Activated T-cell treated with anti-CD3 and anti-CD28 coated beads, Interleukin-2, amount 50 U/mL, for 4 hours (primary cell): ENCODE data around the gene FCN2. TPM values are rescaled to one million over a fixed set of nuclear protein-coding genes. Genes with fewer than 3 reads are reported as not detected.
"Not testable (repeated sequence)": the region's sequence is repeated elsewhere in the genome, so short reads cannot be mapped to it uniquely, and the experiment has no call there.

Experiments used
- ATAC-seq, 2 donors: fragments of 200-7000 bp; cut with Tn5 transposase; one replicate each; pipeline ENCODE4 v1.10.0; 2021
- DNase-seq: peaks from one replicate; pipeline ENCODE4 v3.0.0-alpha.2; 2020
- H3K27me3 Mint-ChIP-seq: one replicate; pipeline ENCODE4 v1.8.0; 2021; ENCODE audit warnings: low read depth, mixed read lengths
- H3K36me3 Mint-ChIP-seq: one replicate; pipeline ENCODE4 v1.8.0; 2022; ENCODE audit warnings: mixed read lengths; ENCODE audit not compliant: insufficient read depth
- H3K4me1 Mint-ChIP-seq: one replicate; pipeline ENCODE4 v1.8.0; 2021; ENCODE audit warnings: low read depth, mixed read lengths
- H3K4me3 Mint-ChIP-seq: one replicate; pipeline ENCODE4 v1.8.0; 2021; ENCODE audit warnings: mild to moderate bottlenecking, moderate library complexity, mixed read lengths
- H3K9me3 Mint-ChIP-seq: one replicate; pipeline ENCODE4 v1.8.0; 2021; ENCODE audit warnings: mixed read lengths
- total RNA-seq, 3 donors: library from RNA; stranded (reverse); gene quantifications; one replicate each; pipeline ENCODE4 v1.2.1, GENCODE V29; 2021

The FCN2 gene
- total RNA-seq, 3 donors from 2014 or later: not detected

DNA sequence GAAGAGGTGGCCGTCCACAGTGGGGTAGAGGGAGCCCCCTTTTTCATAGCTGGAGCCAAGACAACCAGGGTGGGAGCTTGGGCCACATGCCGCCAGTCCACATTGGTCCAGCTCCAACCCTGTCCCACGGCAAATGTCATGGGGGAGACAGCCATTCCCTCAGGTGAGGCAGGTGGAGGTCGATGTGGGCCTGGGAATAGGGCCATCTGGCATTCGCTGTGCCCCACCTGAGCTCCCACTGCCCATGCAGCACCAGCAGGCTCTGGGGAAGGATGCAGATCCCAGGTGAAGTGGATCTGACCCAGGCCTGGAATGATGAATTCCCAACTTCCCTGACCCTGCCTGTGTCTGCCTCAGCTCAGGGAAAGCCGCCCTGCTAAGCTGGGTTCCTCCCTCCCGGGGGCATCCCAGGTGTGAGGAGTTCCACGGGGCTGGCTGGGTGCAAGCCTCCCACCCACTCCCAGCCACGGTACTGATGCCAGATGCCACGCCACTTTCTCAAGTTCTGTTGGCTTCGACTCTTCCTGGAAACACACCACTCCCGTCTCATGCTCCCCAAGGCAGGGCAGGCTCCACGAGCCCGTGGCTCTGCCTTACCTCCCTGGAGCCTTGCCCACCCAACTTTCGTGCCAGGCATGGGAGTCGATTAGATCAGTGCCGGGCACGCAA lies 25.2 kb upstream of the FCN2 start:
- ATAC-seq: no peak
- Mint-ChIP-seq H3K36me3 (no peaks in the 10 kb centered on the region), H3K4me3 (no peak overlapping the region), H3K4me1 (peaks cover 1% of the 10 kb centered on the region), H3K9me3 (peaks cover 4% of the 10 kb centered on the region), H3K27me3 (peaks cover 22% of the 10 kb centered on the region)
- DNase-seq: no peak

DNA sequence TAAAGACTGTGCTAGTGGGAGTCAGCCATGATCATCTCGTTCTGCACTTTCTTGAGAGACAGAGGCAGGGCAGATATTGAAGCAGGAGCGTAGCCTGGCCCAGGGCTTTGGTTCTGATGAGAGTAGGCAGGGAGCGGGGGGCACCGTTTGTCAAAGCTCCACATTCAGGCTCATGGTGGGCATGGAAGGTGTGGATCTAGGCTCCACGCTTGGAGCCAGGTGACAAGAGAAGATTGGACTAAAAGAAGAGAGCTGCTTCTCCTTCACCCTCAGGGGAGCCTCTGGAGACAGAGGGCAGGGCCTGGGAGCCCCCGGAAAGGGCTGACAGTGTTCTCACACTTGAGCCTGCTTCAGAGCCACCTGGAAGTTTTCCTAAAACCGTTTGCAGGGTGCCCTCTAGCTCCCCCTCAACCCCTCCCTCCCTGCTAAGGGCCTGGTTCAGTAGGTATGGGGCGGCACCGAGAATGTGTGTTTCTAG lies 24.7 kb upstream of the FCN2 start:
- Mint-ChIP-seq H3K9me3 (peaks cover 4% of the 10 kb centered on the region), H3K4me1 (peaks cover 1% of the 10 kb centered on the region), H3K36me3 (no peaks in the 10 kb centered on the region), H3K4me3 (no peak overlapping the region), H3K27me3 (peaks cover 22% of the 10 kb centered on the region)
- DNase-seq (no peak), ATAC-seq (no peak)

DNA sequence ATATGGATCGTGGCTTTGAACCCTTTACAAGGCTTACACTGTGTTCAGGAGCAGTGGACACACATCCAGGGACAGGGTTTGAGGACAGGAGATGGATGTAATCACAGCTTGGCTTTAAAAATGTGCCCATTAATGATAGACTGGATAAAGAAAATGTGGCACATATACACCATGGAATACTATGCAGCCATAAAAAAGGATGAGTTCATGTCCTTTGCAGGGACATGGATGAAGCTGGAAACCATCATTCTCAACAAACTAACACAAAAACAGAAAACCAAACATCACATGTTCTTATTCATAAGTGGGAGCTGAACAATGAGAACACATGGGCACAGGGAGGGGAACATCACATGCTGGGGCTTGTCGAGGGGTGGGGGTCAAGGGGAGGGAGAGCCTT lies 23.2 kb upstream of the FCN2 start:
- not testable (repeated sequence) for ATAC-seq, H3K4me3 Mint-ChIP-seq, DNase-seq, H3K9me3 Mint-ChIP-seq, H3K4me1 Mint-ChIP-seq, H3K36me3 Mint-ChIP-seq
- H3K27me3 Mint-ChIP-seq: peaks cover 22% of the 10 kb centered on the region

DNA sequence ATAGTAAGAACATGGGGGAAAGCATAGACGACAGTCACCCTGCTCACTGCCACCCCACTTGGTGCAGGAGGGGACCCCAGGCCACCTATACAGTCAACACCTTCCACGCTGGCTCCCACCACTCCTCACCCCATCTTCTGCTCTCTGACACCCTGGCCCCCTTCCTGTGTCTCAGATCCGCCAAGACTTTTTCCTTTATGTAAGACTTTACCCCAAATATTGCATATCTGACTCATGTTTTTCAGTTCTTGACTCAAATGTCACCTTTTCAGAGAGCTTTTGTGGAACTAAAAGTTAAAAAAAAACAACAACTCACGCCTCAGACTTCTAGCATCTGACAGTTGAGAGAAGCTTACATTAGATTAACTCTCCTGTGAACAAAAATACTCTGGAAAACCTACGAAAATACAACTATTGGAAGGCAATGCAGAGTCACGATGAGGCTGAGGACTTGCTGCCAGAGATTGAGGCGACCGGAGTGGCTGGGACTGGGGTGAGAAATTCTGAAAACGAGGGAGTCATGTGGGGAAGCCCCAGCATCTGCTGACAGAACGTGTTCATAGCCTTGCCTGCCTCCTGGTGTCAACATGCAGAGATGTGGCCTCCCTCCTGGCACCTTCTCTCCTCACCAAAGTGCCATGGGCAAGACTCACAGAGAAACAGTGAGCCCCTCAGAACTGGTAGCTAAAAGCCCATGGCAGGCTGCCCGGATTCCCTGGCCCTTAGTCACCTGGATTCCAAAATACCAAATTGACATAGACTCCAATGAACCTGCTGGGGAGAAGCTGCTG lies 22.4 kb upstream of the FCN2 start:
- Mint-ChIP-seq H3K4me1 (peaks cover 1% of the 10 kb centered on the region), H3K9me3 (peaks cover 4% of the 10 kb centered on the region), H3K27me3 (peaks cover 22% of the 10 kb centered on the region), H3K36me3 (no peaks in the 10 kb centered on the region), H3K4me3 (peak overlapping the region; percentile 23)
- ATAC-seq: peak; percentile 82 to 91
- no peak for DNase-seq

DNA sequence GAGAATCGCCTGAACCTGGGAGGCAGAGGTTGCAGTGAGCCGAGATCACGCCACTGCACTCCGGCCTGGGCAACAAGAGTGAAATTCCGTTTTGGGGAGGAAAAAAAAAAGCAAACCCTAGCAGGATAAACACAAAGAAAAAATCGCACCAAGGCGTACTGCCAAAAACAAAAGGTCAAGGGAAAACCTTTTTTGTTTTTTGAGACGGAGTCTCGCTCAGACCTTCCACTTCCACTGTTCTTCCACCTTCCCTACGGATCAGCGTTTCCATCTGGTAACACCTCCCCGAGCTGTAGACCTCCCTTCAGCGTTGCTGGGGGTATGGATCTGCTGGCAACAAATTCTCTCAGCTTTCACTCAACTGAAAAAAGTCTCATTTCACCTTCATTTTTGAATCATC lies 20.1 kb upstream of the FCN2 start:
- Mint-ChIP-seq H3K4me1 (peaks cover 1% of the 10 kb centered on the region), H3K27me3 (peaks cover 23% of the 10 kb centered on the region), H3K36me3 (no peaks in the 10 kb centered on the region), H3K9me3 (peaks cover 4% of the 10 kb centered on the region), H3K4me3 (no peak overlapping the region)
- ATAC-seq (no peak), DNase-seq (no peak)

DNA sequence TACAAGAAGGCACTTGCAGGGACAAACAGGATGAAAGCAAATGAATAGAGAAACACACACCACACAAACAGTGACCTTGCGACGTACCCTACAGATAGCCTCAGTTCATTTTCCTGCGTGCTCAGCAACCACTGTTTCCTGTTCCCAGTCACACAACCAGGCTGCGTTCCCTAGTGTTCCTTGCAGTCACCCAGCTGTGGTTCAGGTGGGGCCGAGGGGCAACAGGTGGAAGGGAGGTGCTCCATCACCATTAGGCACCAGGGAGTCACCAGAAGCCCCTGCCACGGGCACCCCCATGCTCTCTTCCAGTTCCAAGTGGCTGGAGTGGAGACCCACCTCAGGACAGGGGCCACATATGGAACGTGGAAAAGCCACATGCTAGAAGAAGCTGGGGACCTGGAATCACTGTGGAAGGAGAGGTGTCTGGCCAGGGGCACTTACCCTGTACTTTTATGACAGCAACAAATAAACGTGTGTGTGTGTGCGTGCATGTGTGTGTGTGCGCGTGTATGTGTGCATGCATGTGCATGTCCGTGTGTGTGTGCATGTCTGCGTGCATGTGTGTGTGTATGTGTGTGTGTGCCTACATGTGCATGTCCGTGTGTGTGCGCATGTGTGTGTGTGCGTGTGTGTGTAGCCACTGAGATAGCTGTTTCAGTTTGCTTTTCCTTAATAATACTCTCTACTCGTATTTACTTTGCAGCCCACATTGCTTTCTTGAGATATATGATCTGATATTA lies 18.8 kb upstream of the FCN2 start:
- ATAC-seq (no peak), DNase-seq (no peak)
- Mint-ChIP-seq H3K27me3 (peaks cover 16% of the 10 kb centered on the region), H3K4me3 (no peak overlapping the region), H3K9me3 (peaks cover 4% of the 10 kb centered on the region), H3K4me1 (peaks cover 1% of the 10 kb centered on the region), H3K36me3 (no peaks in the 10 kb centered on the region)

DNA sequence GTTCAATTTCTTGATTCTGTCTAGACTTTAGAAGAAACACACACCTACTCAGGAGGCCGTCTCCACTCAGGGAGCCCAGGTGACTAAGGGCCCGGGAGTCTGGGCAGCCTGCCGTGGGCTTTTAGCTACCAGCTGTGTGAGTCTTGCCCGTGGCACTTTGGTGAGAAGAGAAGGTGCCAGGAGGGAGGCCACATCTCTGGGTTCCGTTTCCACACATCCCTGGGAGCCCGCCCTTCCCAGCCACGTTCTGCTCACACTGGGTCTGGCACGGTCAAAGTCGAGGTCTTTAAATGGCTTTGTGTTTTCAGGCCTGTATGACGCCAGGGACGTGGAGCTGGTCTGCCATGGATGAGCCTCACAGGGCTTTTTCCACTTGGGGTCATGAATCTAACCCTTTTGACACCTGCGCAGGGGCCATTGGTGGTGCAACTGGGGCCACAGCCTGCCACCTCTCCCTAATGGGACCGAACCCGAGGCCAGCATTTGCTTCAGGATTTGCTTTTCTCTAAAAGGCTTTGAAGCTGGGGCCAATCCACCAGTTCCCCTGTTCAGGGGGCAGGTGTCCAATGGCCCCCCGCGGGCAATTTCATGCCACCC lies 17.2 kb upstream of the FCN2 start:
- Mint-ChIP-seq H3K4me3 (no peak overlapping the region), H3K27me3 (peaks cover 3% of the 10 kb centered on the region), H3K4me1 (no peaks in the 10 kb centered on the region), H3K9me3 (no peaks in the 10 kb centered on the region), H3K36me3 (no peaks in the 10 kb centered on the region)
- DNase-seq: no peak
- no peak for ATAC-seq

DNA sequence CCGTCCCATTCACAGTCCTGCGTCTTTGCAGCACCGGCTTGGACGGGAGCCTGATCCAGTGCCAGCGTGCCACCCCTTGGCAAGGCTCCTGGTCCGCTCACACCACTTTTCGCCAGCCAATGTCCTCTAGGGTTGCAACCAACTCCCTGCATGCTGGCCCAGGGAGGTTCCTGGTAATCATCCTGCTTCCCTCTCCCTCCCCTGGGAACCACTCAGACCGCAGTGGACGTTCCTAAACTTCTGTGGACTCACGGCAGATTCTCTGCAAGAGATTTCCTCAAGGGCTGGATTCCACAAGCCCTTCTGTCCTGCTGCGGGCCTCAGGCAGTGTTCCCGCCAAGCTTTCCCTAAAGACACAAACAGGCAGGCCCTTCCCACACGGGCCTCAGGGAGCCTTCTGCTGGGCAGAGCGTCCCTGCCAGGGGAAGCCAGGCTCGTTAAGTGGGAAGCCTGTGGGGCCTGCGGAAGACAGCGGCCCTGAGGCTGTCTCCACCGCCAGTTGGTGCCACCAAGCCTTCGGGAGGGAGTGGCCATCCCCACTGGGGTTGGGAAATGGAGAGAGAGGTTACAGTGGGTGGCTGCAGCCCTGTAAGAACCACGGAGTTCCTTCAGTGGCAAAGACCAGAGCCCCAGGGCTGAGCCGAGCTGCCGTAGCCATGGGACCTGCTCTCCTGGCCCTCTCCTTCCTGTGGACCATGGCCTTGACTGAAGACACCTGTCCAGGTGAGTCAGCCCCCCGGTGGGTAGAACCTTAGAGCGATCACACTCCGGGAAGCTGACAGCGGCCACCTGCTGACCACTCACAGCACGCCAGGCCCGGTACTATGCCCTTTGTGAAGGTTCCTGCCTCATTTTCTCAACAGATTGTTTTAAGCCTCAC lies 16.4 kb upstream of the FCN2 start:
- DNase-seq (no peak), ATAC-seq (no peak)
- no peaks in the 10 kb centered on the region for H3K36me3 Mint-ChIP-seq
- H3K9me3 Mint-ChIP-seq: no peaks in the 10 kb centered on the region
- no peaks in the 10 kb centered on the region for H3K4me1 Mint-ChIP-seq
- peaks cover 3% of the 10 kb centered on the region for H3K27me3 Mint-ChIP-seq
- no peak overlapping the region for H3K4me3 Mint-ChIP-seq

DNA sequence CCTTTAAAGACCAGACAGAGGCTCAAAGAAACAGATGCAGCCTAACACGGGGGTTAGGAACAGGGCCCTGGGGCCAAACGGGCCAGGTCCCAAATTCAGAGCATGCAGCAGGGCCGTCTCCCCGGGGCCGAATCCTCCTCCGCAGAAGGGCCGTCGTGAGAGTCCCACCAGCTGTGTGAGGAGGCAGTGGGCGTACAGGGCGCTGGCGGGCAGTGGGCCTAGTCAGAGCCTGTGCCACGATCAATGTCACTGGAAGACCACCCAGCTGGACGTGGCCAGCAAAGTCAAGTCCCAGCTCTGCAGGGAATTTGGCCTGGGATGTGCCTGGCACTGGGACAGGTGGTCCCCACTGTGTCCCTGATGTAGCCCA lies 15.8 kb upstream of the FCN2 start:
- DNase-seq: no peak
- no peaks in the 10 kb centered on the region for H3K9me3 Mint-ChIP-seq
- H3K27me3 Mint-ChIP-seq: peaks cover 3% of the 10 kb centered on the region
- H3K4me3 Mint-ChIP-seq: no peak overlapping the region
- ATAC-seq: no peak
- no peaks in the 10 kb centered on the region for H3K36me3 Mint-ChIP-seq
- H3K4me1 Mint-ChIP-seq: no peaks in the 10 kb centered on the region

DNA sequence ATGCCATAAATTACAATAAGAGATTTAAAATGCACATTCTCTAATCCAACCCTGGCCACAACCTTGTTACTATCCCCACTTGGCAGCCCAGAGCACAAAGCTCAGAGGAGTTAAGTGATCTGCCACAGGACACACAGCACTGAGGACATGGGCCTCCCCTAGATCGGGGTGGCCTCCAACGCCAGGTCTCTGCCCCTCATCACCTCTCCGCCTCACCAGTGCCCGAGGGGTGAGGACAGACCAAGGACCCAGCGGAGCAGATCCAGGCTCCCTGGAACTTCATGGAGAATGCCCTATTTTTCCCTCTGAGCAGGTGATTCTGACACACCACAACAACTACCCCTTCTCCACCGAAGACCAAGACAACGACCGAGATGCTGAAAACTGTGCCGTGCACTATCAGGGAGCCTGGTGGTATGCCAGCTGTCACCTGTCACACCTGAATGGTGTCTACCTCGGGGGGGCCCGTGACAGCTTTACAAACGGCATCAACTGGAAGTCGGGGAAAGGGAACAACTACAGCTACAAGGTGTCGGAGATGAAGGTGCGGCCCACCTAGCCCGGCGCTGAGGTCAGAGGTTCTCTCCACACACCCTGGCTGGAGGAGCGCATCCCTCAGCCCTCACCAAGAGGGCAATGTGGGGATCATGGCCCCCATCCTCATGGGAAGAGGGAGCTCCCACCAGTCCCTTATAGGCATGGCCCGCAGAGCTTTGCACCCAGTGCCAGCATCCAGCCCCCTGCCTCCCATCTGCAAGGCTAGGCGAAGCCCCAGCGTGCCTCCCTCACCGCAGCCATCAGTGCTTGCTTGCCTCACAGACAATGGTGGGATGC lies 12.5 kb upstream of the FCN2 start:
- ATAC-seq (no peak), DNase-seq (no peak)
- no peak overlapping the region for H3K4me3 Mint-ChIP-seq
- H3K27me3 Mint-ChIP-seq: peaks cover 3% of the 10 kb centered on the region
- H3K4me1 Mint-ChIP-seq: no peaks in the 10 kb centered on the region
- H3K9me3 Mint-ChIP-seq: no peaks in the 10 kb centered on the region
- H3K36me3 Mint-ChIP-seq: no peaks in the 10 kb centered on the region

DNA sequence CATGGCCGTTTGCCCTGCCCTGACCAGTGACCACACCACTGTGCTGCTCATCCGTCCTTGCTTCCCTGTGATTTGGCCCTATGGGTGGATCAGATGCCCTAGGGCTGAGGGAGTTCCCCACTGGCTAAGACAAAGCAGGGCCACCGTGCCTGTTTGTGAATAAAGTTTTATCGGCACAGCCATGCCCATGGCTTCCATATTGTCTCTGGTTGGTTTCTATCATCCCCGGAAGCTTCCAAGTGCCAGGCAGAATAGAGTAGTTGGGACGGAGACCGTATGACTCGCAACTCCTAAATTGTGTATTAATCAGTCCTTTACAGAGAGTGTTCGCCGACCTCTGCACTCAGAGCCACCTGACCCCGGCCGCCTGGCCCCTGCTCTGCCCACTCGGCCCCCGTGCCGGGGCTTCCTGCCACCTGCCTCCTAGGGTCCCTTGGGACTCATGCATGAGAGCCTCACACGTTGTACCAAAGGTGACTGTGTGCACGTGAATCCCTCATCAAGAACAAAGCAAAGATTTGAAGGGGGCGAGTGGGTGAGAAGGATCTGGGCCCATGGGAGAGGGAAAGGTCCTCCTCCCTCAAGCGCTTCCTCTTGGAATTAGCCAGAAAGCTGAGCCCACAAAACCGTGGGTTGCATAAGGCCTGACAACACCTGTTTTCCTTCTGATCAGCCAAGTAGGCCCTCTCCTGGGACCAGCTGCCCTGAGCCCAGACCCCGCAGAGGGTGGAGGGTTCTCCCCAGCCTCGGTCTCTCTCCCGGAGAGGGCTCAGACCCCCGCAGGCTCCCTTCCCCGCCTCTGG lies 11.7 kb upstream of the FCN2 start:
- ATAC-seq (no peak), DNase-seq (no peak)
- H3K27me3 Mint-ChIP-seq: peaks cover 2% of the 10 kb centered on the region
- no peaks in the 10 kb centered on the region for H3K4me1 Mint-ChIP-seq
- no peak overlapping the region for H3K4me3 Mint-ChIP-seq
- H3K9me3 Mint-ChIP-seq: no peaks in the 10 kb centered on the region
- H3K36me3 Mint-ChIP-seq: no peaks in the 10 kb centered on the region

DNA sequence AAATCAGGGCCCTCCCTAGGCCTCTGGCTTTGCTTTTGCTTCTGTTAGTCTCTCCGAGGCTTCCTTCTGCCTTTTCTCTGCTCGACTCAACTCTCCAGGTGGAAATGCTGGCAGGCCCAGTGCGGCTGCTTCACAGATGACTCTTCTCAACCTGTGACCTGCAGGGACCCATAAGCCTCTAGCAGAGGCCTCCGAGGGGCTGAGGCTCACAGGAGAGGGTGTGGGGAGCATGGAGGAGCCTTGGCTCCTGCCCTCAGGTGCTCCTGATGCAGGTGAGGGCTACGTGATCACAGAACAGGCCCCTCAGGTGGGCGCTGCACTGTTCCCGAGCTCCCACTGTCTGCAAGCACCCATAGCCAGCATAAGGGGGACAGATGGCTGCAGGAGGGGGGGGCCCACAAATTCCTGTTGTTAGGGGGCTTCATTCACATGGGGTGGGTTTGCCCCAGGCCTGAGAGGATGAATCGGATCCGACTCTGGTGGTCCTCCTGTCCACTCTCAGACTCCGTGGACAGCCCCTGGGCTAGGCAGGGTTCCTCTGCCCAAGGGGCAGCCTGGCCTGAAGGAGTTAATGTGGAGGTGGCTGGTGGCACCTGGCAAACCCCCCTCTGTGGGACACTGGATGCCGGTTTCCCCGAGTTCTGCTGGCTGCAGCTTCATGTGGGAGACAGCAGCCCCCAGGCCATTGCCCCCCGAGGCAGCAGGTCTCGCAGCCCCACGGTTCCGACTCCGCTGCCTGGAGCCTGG lies 10.9 kb upstream of the FCN2 start:
- no peaks in the 10 kb centered on the region for H3K4me1 Mint-ChIP-seq
- no peaks in the 10 kb centered on the region for H3K27me3 Mint-ChIP-seq
- no peak overlapping the region for H3K4me3 Mint-ChIP-seq
- ATAC-seq: no peak
- no peaks in the 10 kb centered on the region for H3K36me3 Mint-ChIP-seq
- DNase-seq: no peak
- no peaks in the 10 kb centered on the region for H3K9me3 Mint-ChIP-seq
